Right lobe of liver (tissue), 6 donors: ENCODE results near the gene ITGA11. TPM values are rescaled to one million over a fixed set of nuclear protein-coding genes. Genes with fewer than 3 reads are reported as not detected.

ENCODE experiments used
- ATAC-seq, 4 donors: fragments of 200-7000 bp; cut with Tn5 transposase; one replicate each; pipeline ENCODE4 v1.9.1; 2020; ENCODE audit warnings: mild to moderate bottlenecking in 4 of 4, moderate library complexity in 4 of 4
- DNase-seq, 3 donors: peaks; one replicate each; pipeline ENCODE4 v3.0.0-alpha.2; 2020
- H3K27ac ChIP-seq, 3 donors: fragments of 200-600 bp; one replicate each; pipeline ENCODE4 v1.8.0; 2022
- H3K27me3 ChIP-seq, 2 donors: fragments of 200-600 bp; one replicate each; pipeline ENCODE4 v1.8.0; 2022
- H3K36me3 ChIP-seq, 4 donors: fragments of 200-600 bp; sonication (generic) in 1 of 4; one replicate each; pipeline versions ENCODE4 v1.5.1 to v1.8.0; 2017 to 2022; ENCODE audit warnings: control low read depth in 1 of 4
- H3K4me1 ChIP-seq, 4 donors: fragments of 200-600 bp; sonication (generic) in 1 of 4; one replicate each; pipeline versions ENCODE4 v1.5.1 to v1.8.0; 2017 to 2022; ENCODE audit warnings: control low read depth in 1 of 4
- H3K4me3 ChIP-seq, 3 donors: fragments of 200-600 bp; one replicate each; pipeline ENCODE4 v1.8.0; 2022
- H3K9me3 ChIP-seq, 4 donors: fragments of 200-600 bp; sonication (generic) in 1 of 4; one replicate each; pipeline versions ENCODE4 v1.5.1 to v1.8.0; 2017 to 2022; ENCODE audit warnings: control low read depth in 1 of 4
- POLR2A ChIP-seq: fragments of 450-650 bp; IDR thresholded peaks from one replicate; pipeline ENCODE4 v1.6.1; 2017; ENCODE audit warnings: antibody characterized with exemption, mild to moderate bottlenecking
- WGBS: methylation state at CpG from one replicate; pipeline ENCODE4 v1.1.6; 2018; ENCODE audit warnings: low coverage, low lambda C conversion rate; ENCODE audit not compliant: insufficient coverage; ENCODE audit errors: missing lambda C conversion rate; 5-methylcytosine and 5-hydroxymethylcytosine counted together
- intact Hi-C, 2 donors: fragments of 100-400 bp; cut with DNase I; formaldehyde crosslinking; loops; one replicate each; pipeline versions ENCODE4 v1.11.2 to v1.14.1; 2022
- total RNA-seq, 6 experiments: library from RNA; depleted of rRNA in 2 of 6; stranded (reverse); fragments of >200 nt in 2 of 6; fragmentation: NEBNext Ultra II Directional in 3 of 6; extraction: Animal tissue kit (Norgen Biotek cat#: 25700) in 3 of 6; gene quantifications; one replicate each; pipeline versions ENCODE4 v1.1.0 to v1.2.4, GENCODE V29; 2016 to 2023
- TF ChIP-seq, protein P1 (sequence below), 4 donors: fragments of 200-600 bp in 3 of 4; fragments of 450-650 bp in 1 of 4; IDR thresholded peaks; one replicate each; pipeline versions ENCODE4 v1.5.1 to v1.8.0; 2016 to 2022; ENCODE audit warnings: antibody characterized with exemption in 4 of 4, mild to moderate bottlenecking in 2 of 4
- donor health status: DM: no; HTN: yes; CAD: no.
- donor health status: DM: no; HTN: no; CAD: no.
- donor health status: DM: no; HTN: no; CAD: no.
- donor health status: DM: no; HTN: yes; CAD: no.
- donor health status: DM: no; HTN: yes; CAD: no.

ITGA11 gene
- total RNA-seq, 6 experiments from 2014 or later: 0.51 to 1.4 (median 0.73) TPM

DNA sequence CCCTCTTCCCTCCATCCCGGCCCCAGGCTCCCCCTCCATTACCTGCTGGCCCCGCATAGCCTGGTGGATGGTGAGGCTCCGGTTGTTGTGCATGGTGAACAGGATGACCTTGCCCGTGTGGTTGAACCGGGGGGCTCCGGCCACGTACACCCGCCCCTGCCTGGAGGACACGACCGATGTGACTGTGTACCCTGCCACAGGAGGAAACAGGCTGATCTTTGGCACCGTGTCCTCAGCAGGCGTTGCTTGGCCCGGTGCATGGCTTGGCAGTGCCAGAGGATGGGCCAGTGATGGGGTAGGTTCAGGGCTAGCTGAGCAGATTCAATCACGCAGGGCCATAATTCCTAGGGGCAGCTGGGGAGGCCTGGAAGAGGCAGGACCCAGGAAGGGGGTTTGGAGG is 96.3 kb downstream of the ITGA11 start:
- H3K9me3 ChIP-seq: no peaks in the 10 kb centered on the region
- ATAC-seq (peak; percentile 49 to 82 (median 72)), DNase-seq (peak; percentile 60 to 70 (median 68))
- H3K36me3 ChIP-seq: no peaks in the 10 kb centered on the region
- H3K27ac ChIP-seq: no peak overlapping the region
- no peak for TF ChIP-seq POLR2A
- TF ChIP-seq, protein P1, sequence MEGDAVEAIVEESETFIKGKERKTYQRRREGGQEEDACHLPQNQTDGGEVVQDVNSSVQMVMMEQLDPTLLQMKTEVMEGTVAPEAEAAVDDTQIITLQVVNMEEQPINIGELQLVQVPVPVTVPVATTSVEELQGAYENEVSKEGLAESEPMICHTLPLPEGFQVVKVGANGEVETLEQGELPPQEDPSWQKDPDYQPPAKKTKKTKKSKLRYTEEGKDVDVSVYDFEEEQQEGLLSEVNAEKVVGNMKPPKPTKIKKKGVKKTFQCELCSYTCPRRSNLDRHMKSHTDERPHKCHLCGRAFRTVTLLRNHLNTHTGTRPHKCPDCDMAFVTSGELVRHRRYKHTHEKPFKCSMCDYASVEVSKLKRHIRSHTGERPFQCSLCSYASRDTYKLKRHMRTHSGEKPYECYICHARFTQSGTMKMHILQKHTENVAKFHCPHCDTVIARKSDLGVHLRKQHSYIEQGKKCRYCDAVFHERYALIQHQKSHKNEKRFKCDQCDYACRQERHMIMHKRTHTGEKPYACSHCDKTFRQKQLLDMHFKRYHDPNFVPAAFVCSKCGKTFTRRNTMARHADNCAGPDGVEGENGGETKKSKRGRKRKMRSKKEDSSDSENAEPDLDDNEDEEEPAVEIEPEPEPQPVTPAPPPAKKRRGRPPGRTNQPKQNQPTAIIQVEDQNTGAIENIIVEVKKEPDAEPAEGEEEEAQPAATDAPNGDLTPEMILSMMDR (IDR thresholded peaks at IDR 0.05): no peak
- H3K4me1 ChIP-seq: no peaks in the 10 kb centered on the region
- intact Hi-C loops: no loop called here
- H3K4me3 ChIP-seq: no peak overlapping the region
- no peaks in the 10 kb centered on the region for H3K27me3 ChIP-seq
- WGBS: 35% methylated on average over 7 of the region's 14 CpGs

DNA sequence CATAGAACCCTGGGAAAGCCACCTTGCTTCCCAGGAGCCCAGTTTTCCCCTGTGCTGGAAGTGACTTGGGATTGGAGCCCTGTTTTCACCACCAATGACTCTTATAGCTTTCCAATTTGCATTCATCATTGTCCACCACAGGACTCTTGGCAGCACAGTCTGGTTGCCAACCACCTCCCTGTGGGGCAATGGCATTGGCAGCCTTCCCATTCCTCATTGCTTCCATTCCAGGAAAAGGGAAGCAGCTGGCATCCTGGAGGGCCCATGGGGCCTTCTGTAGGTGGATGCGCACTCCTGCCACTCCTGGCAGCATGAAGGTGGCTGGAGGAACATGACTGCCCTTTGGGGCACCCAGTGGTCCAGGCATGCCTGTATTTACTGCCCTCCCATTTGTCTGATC is 96.7 kb downstream of the ITGA11 start:
- no CpG with 5 or more reads among the region's 1 CpG for WGBS
- intact Hi-C loops: no loop called here
- Histone ChIP-seq H3K27ac (no peak overlapping the region), H3K4me3 (no peak overlapping the region), H3K27me3 (no peaks in the 10 kb centered on the region), H3K9me3 (no peaks in the 10 kb centered on the region), H3K4me1 (no peaks in the 10 kb centered on the region), H3K36me3 (no peaks in the 10 kb centered on the region)
- peak; percentile 22 to 79 (median 74) for ATAC-seq
- peak; percentile 64 to 71 (median 69) for DNase-seq
- no peak for TF ChIP-seq POLR2A
- TF ChIP-seq, protein P1 (IDR thresholded peaks at IDR 0.05): no peak

DNA sequence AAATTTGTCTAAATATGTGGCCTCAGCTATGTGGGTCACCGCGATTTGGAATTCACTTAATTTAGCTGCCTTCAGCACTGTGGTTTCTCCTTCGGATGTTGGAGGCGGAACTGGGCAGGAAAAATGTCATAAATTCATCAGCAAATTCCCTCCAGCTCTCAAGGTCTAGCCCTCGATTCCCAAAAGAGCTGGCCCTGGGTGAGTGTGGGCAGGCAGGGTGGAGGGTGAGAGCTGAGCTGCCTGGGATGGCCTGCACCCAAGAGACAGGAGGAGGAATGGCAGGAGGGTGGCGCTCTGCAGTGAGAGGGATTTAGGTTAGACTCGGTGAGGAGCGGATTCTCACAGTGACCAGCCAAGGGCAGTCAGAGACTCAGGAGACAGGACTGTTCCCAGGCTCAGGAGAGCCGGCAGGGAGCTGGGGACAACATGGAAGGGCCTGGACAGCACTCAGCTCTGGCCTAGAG is 97.3 kb downstream of the ITGA11 start:
- DNase-seq (no peak), ATAC-seq (peak in 1 of 4 donors; percentile 9)
- H3K27me3 ChIP-seq: no peaks in the 10 kb centered on the region
- no peaks in the 10 kb centered on the region for H3K9me3 ChIP-seq
- H3K4me3 ChIP-seq: no peak overlapping the region
- no peaks in the 10 kb centered on the region for H3K4me1 ChIP-seq
- TF ChIP-seq POLR2A: no peak
- TF ChIP-seq, protein P1 (IDR thresholded peaks at IDR 0.05): no peak
- WGBS: 53% methylated on average over 6 of the region's 9 CpGs
- no peak overlapping the region for H3K27ac ChIP-seq
- H3K36me3 ChIP-seq: no peaks in the 10 kb centered on the region
- intact Hi-C loops: no loop called here

DNA sequence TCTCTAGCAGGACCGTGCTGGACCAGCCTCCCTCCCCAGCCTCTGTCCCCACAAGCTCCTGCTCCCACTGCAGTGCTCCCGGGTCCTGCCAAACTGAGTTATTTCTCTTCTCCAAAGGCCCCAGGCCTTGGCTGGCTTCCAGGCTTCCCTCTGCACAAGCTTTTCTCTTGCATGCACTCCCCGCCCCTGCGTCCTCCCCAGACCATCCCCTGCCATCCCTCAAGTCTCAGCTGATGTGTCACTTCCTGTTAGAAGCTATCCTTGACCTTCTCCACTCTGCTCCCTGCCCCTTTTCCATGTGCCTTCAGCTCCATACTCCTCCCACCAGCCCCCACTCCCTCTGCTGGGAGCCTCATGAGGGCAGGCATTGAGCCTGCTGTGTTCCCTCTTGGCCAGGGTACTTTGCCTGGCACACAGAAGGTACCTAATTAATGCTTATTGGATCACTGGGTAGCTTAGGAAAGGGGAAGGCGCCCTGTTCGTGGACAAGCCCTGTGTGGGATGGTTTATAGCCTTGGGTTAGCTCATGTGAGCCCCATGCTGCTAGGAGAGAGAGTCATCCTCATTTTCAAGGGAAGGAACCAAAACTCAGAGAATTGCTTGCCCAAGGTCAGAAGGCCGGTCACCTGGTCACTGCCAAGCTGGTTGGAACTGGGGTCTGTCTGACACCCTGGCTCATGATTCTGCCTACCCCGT is 98.0 kb downstream of the ITGA11 start:
- peak in 1 of 3 donors; percentile 59 for DNase-seq
- H3K4me3 ChIP-seq: no peak overlapping the region
- H3K36me3 ChIP-seq: no peaks in the 10 kb centered on the region
- H3K9me3 ChIP-seq: no peaks in the 10 kb centered on the region
- 41% methylated on average over 8 of the region's 8 CpGs for WGBS
- no peak for TF ChIP-seq POLR2A
- TF ChIP-seq, protein P1 (IDR thresholded peaks at IDR 0.05): no peak
- H3K27ac ChIP-seq: no peak overlapping the region
- intact Hi-C loops: no loop called here
- peak in 2 of 4 donors; percentile 7 to 33 for ATAC-seq
- no peaks in the 10 kb centered on the region for H3K27me3 ChIP-seq
- no peaks in the 10 kb centered on the region for H3K4me1 ChIP-seq
